GM19397 (cell line): Measurements from ENCODE around the gene THRSP.
"Not testable (repeated sequence)": the region's sequence is repeated elsewhere in the genome, so short reads cannot be mapped to it uniquely, and the experiment has no call there.

ENCODE experiments used
- ATAC-seq: cut with Tn5 transposase; IDR thresholded peaks from one replicate; pipeline ENCODE4 v1.9.1; 2021; ENCODE audit warnings: mild to moderate bottlenecking, moderate library complexity; ENCODE audit not compliant: unreplicated experiment

The THRSP gene

DNA sequence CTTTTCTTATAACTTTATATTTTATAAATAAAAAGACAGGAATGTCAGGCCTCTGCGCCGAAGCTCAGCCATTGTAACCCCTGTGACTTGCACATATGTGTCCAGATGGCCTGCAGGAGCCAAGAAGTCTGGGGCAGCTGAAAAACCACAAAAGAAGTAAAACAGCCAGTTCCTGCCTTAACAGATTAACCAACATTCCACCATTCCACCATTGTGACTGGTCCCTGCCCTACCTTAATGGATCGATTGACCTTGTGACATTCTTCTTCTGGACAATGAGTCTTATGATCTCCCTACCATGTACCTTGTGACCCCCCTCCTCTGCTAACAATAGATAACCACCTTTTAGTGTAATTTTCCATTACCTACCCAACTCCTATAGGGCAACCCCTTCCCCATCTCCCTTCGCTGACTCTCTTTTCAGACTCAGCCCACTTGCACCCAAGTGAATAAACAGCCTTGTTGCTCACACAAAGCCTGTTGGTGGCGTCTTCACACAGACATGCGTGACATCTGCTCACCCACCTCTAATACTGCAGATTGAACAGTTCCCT lies 22.9 kb downstream of the THRSP start:
- ATAC-seq: not testable (repeated sequence)

DNA sequence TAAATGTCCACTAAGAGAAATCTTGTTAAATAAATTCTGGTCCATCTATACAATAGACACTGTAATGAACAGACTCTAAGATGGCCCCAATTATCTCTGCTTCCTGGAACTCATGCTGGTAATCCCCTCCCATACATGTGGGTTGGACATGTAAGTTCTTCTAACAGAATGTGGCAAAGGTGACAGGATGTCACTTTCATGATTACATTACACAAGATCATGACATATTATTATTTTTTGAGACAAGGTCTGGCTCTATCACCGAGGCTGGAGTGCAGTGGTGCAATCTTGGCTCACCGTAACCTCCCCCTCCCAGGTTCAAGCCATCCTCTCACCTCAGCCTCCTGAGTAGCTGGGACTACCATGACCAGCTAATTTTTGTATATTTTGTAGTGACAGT lies 30.6 kb downstream of the THRSP start:
- ATAC-seq: no peak

- no peak for ATAC-seq
Observed at GRCh38 chr11:78097666-78098385, 34.2 kb downstream of the THRSP start.

- no peak for ATAC-seq
Observed at GRCh38 chr11:78099666-78100065, 36.0 kb downstream of the THRSP start.

- no peak for ATAC-seq
Observed at GRCh38 chr11:78100261-78100660, 36.6 kb downstream of the THRSP start.

GRCh38 chr11:78100676-78101472 lies 37.2 kb downstream of the THRSP start:
- no peak for ATAC-seq

DNA sequence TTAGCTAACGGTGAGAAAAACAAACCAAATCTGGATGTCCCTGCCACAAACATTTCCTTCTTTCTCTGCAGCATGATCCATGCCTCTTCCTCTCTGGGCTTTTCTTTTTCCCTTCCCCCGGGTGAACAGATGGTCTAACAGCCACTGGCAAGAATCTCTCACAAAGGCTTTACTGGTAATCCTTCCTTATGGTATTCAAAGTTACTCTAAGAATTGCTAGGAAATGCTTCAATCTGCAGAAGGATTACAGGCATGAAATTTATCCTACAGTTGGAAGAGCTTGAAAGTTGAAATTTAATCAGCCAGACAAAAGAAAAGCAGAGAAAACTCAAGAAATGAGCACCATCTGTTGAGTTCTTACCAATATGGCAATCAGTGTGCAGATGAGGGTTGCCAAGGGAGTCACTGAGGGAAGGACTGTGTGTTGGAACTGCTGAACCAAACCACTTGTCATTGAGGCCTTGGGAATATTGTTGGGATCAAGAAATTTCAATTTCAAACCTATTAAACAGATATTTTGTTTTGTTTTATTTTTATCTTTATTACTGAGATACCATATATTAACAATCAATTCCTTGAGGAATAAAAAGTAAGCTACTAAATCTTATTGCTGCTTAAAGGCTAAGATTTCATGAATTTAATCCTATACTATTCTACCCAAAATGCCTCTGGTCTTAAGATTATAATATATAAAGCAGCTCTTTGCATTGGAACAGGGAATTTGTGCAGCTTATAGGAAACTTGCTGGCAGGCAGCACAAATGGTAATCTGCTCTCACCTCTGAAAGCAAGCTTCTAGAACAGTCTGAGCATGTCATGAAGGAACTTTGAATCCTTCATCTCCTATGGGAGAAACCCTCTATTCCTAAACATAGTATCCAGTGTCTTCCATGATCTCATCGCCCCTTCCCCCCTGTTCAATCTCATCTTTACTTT lies 45.7 kb downstream of the THRSP start:
- no peak for ATAC-seq

DNA sequence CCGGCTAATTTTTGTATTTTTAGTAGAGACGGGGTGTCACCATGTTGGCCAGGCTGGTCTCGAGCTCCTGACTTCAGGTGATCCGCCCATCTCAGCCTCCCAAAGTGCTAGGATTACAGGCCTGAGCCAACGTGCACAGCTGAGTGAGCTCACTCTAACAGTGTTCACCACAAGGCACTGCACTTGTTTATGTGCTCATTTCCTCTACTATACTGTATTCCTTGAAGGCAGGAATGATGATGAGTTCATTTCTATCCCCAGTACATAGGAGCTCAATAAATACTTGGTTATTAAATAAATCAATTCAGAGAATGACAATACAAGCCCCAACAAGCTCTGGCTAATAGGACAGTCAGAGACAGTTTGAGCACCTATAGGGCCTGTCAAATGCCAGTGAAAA lies 46.7 kb downstream of the THRSP start:
- no peak for ATAC-seq

DNA sequence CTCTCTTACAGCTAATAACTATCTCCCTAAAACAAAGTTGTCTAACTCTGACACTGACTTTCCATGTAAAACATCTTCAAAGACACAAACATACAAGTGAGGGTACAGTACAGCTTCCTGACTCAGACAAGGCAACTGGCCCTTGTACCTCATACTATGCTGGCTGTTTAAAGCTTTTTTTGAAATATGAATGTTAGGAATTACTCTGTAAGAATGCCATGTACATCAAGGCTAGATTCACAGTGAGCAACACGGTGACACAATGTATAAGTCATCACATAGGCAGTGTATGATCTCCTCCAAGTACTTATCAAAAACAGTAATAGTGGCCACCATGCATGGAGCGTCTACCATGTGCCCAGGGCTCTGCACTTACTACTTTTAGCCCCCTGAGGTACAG lies 47.2 kb downstream of the THRSP start:
- ATAC-seq: no peak

DNA sequence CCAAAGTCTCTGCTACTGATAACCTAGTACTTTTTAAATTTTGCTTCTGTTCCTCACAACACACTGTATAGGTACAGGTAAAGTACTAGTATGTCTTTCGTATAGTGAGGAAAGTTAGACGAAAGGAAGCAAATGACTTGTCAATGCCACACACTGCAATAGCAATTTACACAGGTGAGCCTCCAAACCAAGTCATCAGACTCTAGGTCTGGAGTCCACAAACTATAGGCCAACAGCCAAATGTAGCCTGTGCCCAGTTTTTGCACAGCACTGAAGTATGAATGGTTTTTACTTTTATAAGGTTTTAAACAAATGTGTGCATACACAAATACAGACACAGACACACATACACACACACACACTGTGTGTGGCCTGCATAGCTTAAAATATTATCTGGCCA lies 47.6 kb downstream of the THRSP start:
- ATAC-seq: no peak

DNA sequence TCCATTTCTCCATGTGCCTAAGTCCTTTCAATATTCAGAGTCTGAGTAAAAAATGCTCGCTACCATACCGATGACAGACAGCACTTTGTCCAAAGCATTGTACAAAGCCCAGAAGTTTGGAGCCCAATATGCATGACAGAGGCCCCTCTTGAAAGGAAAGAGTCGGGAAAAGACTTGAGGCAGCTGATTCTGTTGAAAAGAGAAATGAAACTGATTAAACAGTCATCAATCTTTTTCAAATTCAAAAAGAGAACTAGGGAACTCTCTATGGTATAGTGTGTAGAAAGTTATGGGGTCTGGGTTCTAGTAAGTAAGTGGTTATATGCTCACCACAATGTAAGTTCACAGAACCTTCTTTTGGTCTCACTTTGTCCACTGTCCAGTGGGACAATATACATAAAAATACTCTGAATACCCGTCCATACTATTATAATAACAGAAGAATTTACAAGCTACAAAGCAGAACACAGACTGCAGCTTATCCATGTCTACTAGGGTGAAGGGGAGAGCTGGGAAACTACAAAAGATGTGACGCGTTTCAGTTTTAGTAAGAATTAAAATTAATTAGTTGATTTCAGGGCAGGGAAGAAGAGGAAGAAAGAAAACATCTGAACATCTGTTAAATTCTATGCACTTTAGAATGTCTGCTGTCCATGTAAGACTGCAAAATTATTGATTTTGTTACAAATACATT lies 49.1 kb downstream of the THRSP start:
- no peak for ATAC-seq
